ENCODE results near the gene AHNAK2.
"Not testable (repeated sequence)": the region's sequence is repeated elsewhere in the genome, so short reads cannot be mapped to it uniquely, and the experiment has no call there.

Gene AHNAK2

GRCh38 chr14:104898870-104899510 is 79.2 kb downstream of the AHNAK2 start:
- no peak for DNase-seq (ENCODE audit: low read depth)

DNA sequence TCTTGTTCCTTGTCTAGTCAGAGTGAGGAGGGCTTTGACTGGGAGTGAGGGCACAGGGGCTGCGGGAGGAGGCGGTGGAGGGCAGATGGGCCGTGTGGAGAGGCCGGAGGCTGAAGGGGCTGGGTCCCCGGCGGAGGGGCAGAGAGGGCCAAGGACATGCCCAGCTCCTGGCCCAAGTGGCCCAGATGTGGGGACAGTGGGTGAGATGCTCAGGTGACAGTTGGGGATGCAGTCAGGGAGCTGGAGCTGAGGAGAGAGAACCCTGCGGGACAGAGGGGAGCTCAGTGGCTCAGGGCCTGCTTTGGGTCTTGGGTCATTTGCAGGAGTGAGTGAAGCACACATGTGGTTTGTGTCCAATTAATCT is 80.0 kb downstream of the AHNAK2 start:
- no peak for DNase-seq (ENCODE audit: low read depth)

- no peak for DNase-seq (ENCODE audit: low read depth)
These were observed 80.6 kb downstream of the AHNAK2 start for GRCh38 chr14:104897330-104898194.

- DNase-seq (ENCODE audit: low read depth), result no peak
These were observed 82.2 kb downstream of the AHNAK2 start for GRCh38 chr14:104895786-104896661.

- no peak for DNase-seq (ENCODE audit: low read depth)
These were observed 82.9 kb downstream of the AHNAK2 start for GRCh38 chr14:104895207-104895785.

- no peak for DNase-seq (ENCODE audit: low read depth)
These were observed 83.6 kb downstream of the AHNAK2 start for GRCh38 chr14:104894331-104895206.

GRCh38 chr14:104893435-104894207 is 84.6 kb downstream of the AHNAK2 start:
- no peak for DNase-seq (ENCODE audit: low read depth)

DNA sequence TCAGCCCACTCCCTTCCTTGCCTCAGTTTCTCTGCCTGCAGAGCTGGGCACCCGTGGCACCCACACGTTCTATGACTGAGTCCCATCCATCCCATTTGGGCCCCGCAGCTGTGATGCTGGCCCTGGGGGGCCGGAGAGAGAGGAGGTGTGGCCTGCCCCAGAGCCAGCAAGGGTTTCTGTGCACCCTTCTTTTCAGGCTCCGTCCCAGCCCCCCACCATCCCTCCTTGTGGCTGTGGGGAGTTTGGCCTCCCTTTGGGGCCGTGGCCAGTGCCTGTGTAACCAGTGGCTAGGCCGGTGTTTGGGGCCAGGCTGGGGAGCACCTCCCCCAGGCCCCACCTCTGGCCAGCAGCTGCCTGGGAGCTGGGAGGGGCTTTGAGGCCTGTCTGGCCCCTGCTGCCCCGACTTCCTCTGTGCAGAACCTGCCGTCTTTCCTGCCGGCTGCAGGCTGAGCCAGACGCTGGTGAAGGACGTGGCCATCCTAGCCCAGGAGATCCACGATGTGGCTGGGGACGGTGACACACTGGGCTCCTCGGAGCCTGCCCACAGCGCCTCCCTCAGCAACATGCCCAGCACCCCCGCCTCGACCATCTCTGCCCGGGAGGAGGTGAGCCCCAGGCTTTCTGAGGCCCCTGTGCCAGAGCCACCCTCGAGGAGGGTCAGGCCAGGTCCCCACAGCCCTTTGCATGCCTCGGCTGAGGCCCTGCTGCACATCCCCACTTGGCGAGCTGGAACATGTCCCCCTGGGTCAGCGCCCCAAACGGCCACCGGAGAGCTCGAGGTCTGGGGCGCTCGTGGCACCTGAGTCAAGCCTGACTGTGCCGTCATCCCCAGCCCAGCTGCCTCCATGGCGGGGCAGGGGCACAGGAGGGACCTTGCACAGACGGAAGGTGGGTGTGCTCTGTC is 85.4 kb downstream of the AHNAK2 start:
- no peak for DNase-seq (ENCODE audit: low read depth)

DNA sequence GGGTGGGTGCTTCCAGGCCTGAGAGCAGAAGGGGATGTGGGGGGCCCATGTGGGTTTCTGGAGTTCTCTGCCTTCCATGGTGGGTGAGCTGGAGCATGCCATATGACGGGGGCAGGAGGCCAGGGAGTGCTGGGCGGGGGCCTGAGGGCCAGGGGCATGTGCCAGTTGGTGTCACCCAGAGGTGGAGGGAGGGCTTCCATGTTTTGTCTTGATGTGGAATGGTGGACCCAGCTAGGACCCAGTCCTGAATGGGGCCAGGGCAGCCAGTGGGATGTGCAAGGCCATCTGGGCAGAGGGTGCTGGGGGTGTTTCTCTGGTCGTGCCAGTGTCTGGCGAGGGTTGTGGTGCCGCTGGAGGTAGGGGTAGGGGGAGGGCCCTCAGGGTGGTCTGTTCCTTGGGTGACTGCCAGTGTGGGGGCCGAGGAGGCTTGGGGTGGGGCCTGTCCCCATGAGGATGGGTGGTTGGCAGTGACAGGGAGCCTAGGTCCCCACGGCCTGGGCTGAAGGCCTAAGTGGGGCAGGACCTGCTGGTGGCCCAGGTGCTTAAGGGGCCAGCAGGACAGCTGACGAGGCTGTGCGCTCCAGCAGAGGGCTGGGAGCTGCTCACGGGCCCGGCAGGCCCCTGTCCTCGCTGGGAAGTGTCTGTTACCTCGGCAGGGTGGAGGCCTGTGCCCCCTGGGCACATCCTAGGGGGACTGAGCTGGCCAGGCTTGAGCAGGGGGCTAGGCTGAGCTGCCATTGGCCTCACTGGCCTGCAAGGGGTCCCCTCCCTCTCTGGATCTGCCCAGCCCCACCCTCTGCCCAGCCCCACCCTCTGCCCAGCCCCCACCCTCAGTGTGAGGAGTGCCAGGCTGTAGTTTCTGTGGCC is 86.3 kb downstream of the AHNAK2 start:
- no peak for DNase-seq (ENCODE audit: low read depth)

- DNase-seq (ENCODE audit: low read depth), result no peak
These were observed 87.0 kb downstream of the AHNAK2 start for GRCh38 chr14:104891121-104891551.

DNA sequence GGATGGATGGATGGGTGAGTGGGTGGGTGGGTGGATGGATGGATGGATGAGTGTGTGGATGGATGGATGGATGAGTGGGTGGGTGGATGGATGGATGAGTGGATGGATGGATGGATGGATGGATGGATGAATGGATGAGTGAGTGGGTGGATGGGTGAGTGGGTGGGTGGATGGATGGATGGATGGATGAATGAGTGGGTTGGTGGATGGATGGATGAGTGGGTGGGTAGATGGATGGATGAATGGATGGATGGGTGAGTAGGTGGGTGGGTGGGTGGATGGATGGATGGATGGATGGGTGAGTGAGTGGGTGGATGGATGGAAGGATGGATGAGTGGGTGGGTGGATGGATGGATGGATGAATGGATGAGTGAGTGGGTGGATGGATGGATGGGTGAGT is 87.9 kb downstream of the AHNAK2 start:
- not testable (repeated sequence) for DNase-seq (ENCODE audit: low read depth)

DNA sequence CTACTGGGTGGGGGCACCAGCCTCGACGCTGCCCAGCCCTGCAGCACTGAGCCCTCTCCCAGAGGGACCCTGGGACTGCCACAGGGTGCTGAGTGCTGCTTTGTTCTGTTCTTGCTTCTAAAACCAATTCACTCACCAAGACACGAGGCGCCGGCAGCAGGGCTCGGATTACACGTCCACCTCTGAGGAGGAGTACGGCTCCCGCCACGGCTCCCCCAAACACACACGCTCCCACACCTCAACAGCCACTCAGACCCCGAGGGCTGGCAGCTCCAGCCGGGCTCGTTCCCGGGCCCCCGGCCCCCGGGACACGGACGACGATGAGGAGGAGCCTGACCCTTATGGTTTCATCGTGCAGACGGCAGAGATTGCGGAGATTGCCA is 88.8 kb downstream of the AHNAK2 start:
- DNase-seq (ENCODE audit: low read depth), result no peak

- no peak for DNase-seq (ENCODE audit: low read depth)
These were observed 89.4 kb downstream of the AHNAK2 start for GRCh38 chr14:104888489-104889374.

DNA sequence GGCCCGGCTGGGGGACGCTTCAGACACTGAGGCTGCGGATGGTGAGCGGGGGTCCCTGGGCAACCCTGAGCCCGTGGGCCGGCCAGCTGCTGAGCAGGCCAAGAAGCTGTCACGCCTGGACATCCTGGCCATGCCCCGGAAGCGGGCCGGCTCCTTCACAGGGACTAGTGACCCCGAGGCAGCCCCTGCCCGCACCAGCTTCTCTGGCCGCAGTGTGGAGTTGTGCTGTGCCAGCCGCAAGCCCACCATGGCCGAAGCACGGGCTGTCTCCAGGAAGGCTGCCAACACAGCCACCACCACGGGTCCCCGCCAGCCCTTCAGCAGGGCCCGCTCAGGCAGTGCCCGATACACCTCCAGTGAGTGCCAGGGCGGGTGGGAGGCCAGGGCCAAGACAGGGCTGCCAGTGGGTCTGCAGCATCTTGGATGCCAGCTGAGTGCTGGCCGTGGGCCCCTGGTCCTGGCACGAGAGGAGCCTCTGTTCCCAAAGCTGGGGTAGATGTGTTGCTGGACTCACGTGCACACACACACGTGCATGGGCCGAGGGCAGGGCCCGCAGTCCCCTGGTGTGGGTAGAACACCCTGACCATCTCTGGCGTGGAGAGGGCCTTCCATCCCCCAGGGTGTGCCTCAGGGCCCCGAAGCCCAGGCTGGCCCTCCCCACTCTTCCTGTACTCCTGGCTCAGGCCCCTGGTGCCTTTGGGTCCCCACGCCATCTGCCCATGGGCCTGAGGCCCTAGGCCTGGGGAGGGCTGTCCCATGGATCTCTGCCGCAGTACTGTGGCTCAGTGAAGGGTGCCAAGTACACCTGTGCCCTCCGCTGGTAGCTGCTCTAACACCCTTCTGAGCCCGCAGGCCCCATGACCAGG is 90.3 kb downstream of the AHNAK2 start:
- no peak for DNase-seq (ENCODE audit: low read depth)
